Gastroesophageal sphincter (tissue), 3 donors: ENCODE measurements around the gene NRXN3.

Experiments used
- POLR2A ChIP-seq, 2 donors: fragments of 450-650 bp; IDR thresholded peaks; one replicate each; pipeline ENCODE4 v1.6.1; 2017; ENCODE audit warnings: antibody characterized with exemption in 2 of 2, mild to moderate bottlenecking in 2 of 2, moderate library complexity in 1 of 2
- POLR2AphosphoS5 ChIP-seq: sonication (generic); formaldehyde crosslinking; IDR thresholded peaks from one replicate; pipeline ENCODE4 v1.6.1; 2017; ENCODE audit warnings: antibody characterized with exemption
- TF ChIP-seq, protein P1 (sequence below), 4 experiments: fragments of 200-600 bp in 2 of 4; fragments of 450-650 bp in 2 of 4; sonication (generic) in 1 of 4; IDR thresholded peaks; one replicate each; pipeline ENCODE4 v1.5.1; 2017 to 2019; ENCODE audit warnings: antibody characterized with exemption in 4 of 4, mild to moderate bottlenecking in 2 of 4, moderate library complexity in 2 of 4

GRCh38 chr14:79709573-79709972, 1539.4 kb downstream of the NRXN3 start:
- TF ChIP-seq, protein P1, sequence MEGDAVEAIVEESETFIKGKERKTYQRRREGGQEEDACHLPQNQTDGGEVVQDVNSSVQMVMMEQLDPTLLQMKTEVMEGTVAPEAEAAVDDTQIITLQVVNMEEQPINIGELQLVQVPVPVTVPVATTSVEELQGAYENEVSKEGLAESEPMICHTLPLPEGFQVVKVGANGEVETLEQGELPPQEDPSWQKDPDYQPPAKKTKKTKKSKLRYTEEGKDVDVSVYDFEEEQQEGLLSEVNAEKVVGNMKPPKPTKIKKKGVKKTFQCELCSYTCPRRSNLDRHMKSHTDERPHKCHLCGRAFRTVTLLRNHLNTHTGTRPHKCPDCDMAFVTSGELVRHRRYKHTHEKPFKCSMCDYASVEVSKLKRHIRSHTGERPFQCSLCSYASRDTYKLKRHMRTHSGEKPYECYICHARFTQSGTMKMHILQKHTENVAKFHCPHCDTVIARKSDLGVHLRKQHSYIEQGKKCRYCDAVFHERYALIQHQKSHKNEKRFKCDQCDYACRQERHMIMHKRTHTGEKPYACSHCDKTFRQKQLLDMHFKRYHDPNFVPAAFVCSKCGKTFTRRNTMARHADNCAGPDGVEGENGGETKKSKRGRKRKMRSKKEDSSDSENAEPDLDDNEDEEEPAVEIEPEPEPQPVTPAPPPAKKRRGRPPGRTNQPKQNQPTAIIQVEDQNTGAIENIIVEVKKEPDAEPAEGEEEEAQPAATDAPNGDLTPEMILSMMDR (IDR thresholded peaks at IDR 0.05) = no peak
- TF ChIP-seq POLR2A (IDR thresholded peaks at IDR 0.05) (no peak), POLR2AphosphoS5 (no peak)
